Spinal cord (tissue), 10 donors: ENCODE data around the gene GCSAM. TPM values are rescaled to one million over a fixed set of nuclear protein-coding genes. Genes with fewer than 3 reads are reported as not detected.

Experiments used
- DNase-seq, 6 donors: peaks; one replicate each; pipeline versions ENCODE4 v3.0.0 to v3.0.0-alpha.2; 2013 to 2015; ENCODE audit warnings: low spot score in 6 of 6, low read depth in 4 of 6
- H3K27ac ChIP-seq: one replicate; pipeline ENCODE4 v1.5.1; 2013; ENCODE audit warnings: low read depth, low read length, control low read depth
- H3K27me3 ChIP-seq: one replicate; pipeline ENCODE4 v1.6.1; 2013; ENCODE audit warnings: low read length; ENCODE audit not compliant: control insufficient read depth, insufficient read depth
- H3K36me3 ChIP-seq: one replicate; pipeline ENCODE4 v1.6.1; 2013; ENCODE audit warnings: low read length; ENCODE audit not compliant: control insufficient read depth, insufficient read depth
- H3K4me1 ChIP-seq: one replicate; pipeline ENCODE4 v1.6.1; 2013; ENCODE audit warnings: low read length; ENCODE audit not compliant: control insufficient read depth, insufficient read depth
- H3K4me3 ChIP-seq: one replicate; pipeline ENCODE4 v1.5.1; 2013; ENCODE audit warnings: low read depth, low read length, control low read depth
- H3K9me3 ChIP-seq: one replicate; pipeline ENCODE4 v1.6.1; 2013; ENCODE audit warnings: low read length; ENCODE audit not compliant: control insufficient read depth, insufficient read depth
- WGBS: methylation state at CpG from one replicate; pipeline ENCODE4 v1.1.5; 2013; ENCODE audit warnings: missing lambda C conversion rate; ENCODE audit not compliant: insufficient coverage; 5-methylcytosine and 5-hydroxymethylcytosine counted together
- polyA plus RNA-seq, 2 donors: library from polyadenylated mRNA; unstranded; fragments of 120-200 nt; gene quantifications; one replicate each; pipeline ENCODE4 v1.2.1, GENCODE V29; 2013; ENCODE audit not compliant: insufficient read length in 2 of 2
- total RNA-seq, 2 donors: library from RNA; depleted of rRNA in 1 of 2; stranded (reverse); fragments of 120-200 nt in 1 of 2; fragments of >200 nt in 1 of 2; gene quantifications; one replicate each; pipeline versions ENCODE4 v1.2.3 to v1.2.4, GENCODE V29; 2013 to 2014
- donor health status: healthy.

Gene GCSAM
- total and polyA plus RNA-seq, 4 donors: 0.17 to 1.2 (median 0.35) TPM; not detected in 1

DNA sequence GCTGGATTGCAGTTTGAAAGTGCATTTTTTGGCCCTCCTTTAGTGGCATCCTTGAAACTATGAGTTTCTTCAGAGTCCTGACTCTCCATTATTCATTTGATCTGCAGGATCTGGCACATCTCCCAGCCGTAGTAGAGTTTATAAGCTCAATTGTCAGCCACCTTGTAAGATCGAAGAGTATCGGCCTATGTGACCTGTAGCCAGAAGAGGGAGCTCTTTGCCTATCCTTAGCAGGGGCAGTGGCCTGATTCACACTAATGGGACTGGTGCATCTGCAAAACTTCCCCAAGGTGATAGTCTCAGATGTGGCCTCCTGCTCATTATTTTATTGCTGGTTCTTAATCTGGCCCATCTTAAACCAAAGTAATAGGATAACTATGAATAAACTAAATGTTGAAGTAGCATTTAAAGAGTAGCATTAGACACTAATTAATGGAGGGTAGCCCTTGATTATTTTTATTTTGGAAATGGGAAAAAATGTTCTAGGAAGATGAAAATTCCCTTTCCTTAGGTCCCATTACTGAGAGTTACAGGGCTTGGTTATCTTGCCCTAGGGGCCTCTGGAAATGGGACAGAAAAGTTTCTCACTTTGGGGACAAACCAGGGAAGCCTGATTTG is 21.2 kb downstream of the GCSAM start:
- no peaks in the 10 kb centered on the region for H3K9me3 ChIP-seq
- peak in 3 of 6 donors; percentile 25 to 79 (median 60) for DNase-seq

DNA sequence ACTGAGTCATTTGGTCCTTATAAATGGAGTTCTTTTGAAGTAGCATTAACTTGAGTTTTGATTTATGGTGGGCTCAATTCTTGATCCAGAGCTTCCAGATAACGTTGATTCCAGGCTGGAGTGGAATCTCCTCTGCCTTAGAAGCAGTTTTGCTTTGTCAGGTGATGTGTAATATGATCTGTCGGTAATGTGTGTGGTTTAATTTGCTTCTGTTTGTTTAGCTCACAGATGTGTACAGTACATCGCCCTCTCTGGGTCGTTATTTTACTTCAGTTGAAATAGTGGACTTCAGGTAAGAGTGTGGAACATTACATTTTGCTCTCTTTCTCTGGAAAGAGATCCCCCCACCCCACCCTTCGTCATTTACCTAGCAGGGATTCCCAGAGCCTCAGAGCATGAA is 23.7 kb downstream of the GCSAM start:
- Histone ChIP-seq H3K4me3 (no peak overlapping the region), H3K4me1 (no peaks in the 10 kb centered on the region), H3K9me3 (no peaks in the 10 kb centered on the region), H3K27ac (no peak overlapping the region), H3K36me3 (no peaks in the 10 kb centered on the region), H3K27me3 (no peaks in the 10 kb centered on the region)
- WGBS: 69% methylated on average over 2 of the region's 5 CpGs
- DNase-seq: no peak

More for the DNA sequence above, 21.2 kb downstream of the GCSAM start:
- H3K4me3 ChIP-seq: no peak overlapping the region
- no peaks in the 10 kb centered on the region for H3K36me3 ChIP-seq
- 26% methylated on average over 3 of the region's 3 CpGs for WGBS
- H3K27ac ChIP-seq: no peak overlapping the region
- H3K27me3 ChIP-seq: no peaks in the 10 kb centered on the region
- H3K4me1 ChIP-seq: peaks cover 11% of the 10 kb centered on the region

DNA sequence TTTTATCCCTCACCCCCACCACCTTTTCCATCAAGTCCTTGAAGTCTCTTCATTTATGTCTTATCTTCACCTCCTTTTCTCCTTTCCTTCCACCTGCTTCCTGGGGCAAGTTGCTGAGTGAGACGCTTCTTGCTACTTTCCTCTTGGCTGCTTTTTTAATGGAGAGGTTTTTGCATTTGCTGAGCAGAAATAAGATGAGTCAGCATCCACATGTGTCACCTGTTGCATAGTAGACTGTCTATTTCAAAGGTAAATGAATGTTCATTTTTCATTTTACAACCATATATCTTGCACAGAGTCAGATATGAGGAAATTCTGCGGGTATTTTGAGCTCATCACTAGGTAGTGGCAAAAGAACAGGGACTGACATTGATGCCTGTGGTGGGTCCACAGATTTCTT is 28.3 kb downstream of the GCSAM start:
- no peak for DNase-seq
- Histone ChIP-seq H3K9me3 (no peaks in the 10 kb centered on the region), H3K4me3 (no peak overlapping the region), H3K27me3 (no peaks in the 10 kb centered on the region), H3K4me1 (no peaks in the 10 kb centered on the region), H3K36me3 (no peaks in the 10 kb centered on the region), H3K27ac (no peak overlapping the region)
- WGBS: no CpG with 5 or more reads among the region's 2 CpGs

DNA sequence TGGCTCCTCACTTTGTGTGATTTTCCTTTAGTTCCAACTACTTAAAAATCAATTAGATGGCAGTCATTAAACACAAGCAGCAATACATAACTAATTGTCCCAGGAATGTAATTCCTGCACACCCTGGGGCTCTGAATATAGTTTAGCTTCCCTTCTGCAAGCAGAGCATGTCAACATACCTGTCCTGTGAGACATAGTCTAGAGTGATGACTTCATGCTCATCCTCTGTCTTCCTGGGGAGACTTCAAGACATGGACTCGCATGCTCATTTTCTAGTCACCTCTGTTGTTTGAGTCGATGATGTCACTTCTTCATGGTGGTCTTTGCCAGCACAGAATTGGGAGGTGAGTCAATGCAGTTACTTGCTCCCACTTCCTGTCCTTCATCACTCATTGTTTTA is 31.1 kb downstream of the GCSAM start:
- Histone ChIP-seq H3K27me3 (no peaks in the 10 kb centered on the region), H3K9me3 (no peaks in the 10 kb centered on the region), H3K4me3 (no peak overlapping the region), H3K4me1 (no peaks in the 10 kb centered on the region), H3K36me3 (no peaks in the 10 kb centered on the region), H3K27ac (no peak overlapping the region)
- 80% methylated on average over 1 of the region's 2 CpGs for WGBS
- DNase-seq: peak in 1 of 6 donors; percentile 84

DNA sequence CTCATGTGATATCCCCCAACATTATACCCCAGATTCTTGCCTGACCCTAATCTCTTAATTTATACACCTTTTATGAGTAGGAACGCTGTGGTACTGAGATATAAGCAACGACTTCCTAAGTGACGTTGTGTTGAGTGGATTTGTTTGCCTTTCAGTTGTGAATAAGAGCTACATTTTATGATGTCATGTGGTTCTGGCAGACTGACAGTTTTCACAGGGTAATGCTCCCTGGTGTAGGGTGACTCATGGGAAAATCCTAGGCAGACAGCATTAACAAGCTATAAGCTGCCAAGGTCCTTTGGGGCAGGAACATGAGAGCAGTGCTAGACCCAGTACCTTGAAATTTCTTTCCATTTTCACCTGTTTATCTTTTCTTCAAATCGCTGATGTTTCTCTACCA is 35.7 kb downstream of the GCSAM start:
- Histone ChIP-seq H3K36me3 (no peaks in the 10 kb centered on the region), H3K4me3 (no peak overlapping the region)
- WGBS: 93% methylated on average over 3 of the region's 4 CpGs

DNA sequence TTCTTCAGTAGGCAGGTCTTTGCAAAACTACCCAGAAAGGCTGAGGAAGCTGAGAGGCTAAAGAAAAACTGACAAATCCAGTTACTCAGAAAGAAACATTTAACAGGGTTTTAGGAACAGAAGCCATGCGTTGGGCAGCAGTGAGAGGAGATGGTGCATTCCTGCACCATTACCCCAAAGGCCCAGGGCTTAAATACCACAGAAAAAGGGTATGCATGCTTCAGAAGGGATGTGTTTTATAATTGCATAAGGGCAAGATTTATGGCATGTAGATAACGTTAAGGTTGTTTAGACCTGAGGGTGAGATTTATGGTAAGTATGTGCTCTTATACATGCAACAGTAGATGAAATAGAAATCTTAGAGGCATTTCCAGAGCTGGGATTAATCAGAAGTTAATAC is 36.9 kb downstream of the GCSAM start:
- WGBS: 67% methylated on average over 1 of the region's 2 CpGs

More for the DNA sequence above, 35.7 kb downstream of the GCSAM start:
- DNase-seq: no peak
- Histone ChIP-seq H3K27ac (no peak overlapping the region), H3K4me1 (no peaks in the 10 kb centered on the region), H3K9me3 (no peaks in the 10 kb centered on the region), H3K27me3 (no peaks in the 10 kb centered on the region)

DNA sequence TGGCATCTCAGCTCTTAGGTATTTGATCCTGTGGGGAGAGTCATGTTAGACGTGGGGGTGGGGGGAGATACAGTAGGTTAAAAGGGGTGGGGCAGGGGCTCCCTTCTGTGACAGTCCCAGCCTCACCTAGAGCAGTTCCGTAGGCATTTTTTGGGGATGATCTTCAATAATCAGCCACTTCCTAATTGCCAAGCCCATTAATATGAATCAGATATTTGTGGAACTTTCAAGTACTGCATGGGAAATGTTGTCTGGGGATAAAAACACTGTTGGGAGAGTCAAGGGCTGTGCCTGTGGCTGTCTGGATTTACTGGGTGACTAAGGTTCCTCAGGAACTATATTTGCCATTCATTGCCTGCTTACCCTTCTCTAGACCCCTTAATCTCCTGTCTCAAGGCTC is 37.3 kb downstream of the GCSAM start:
- Histone ChIP-seq H3K27ac (no peak overlapping the region), H3K27me3 (no peaks in the 10 kb centered on the region)
- DNase-seq: no peak

More for the DNA sequence above, 36.9 kb downstream of the GCSAM start:
- no peak overlapping the region for H3K4me3 ChIP-seq
- no peaks in the 10 kb centered on the region for H3K36me3 ChIP-seq
- H3K27ac ChIP-seq: no peak overlapping the region
- H3K27me3 ChIP-seq: no peaks in the 10 kb centered on the region
- H3K4me1 ChIP-seq: no peaks in the 10 kb centered on the region
- DNase-seq: no peak
- no peaks in the 10 kb centered on the region for H3K9me3 ChIP-seq

DNA sequence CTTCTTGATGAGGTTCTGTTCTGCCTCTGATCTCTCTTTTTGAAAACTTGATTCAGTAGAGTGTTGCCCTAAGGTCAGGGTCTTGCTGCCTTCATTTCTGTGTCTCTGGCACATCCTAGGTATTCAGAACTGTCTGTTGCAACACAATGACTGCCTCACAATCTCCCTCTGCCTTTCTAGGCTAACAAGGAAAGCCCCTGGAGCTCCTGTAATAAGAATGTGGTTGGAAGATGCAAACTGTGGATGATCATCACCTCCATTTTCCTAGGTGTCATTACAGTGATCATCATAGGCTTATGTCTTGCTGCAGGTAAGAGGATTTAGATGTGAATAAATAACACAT is 39.9 kb downstream of the GCSAM start:
- no peaks in the 10 kb centered on the region for H3K36me3 ChIP-seq
- no peaks in the 10 kb centered on the region for H3K4me1 ChIP-seq
- no peak overlapping the region for H3K4me3 ChIP-seq
- H3K9me3 ChIP-seq: no peaks in the 10 kb centered on the region
- no peak overlapping the region for H3K27ac ChIP-seq
- no peak for DNase-seq
- H3K27me3 ChIP-seq: no peaks in the 10 kb centered on the region

More for the DNA sequence above, 37.3 kb downstream of the GCSAM start:
- Histone ChIP-seq H3K9me3 (no peaks in the 10 kb centered on the region), H3K4me1 (no peaks in the 10 kb centered on the region), H3K4me3 (no peak overlapping the region), H3K36me3 (no peaks in the 10 kb centered on the region)
- no CpG with 5 or more reads among the region's 2 CpGs for WGBS

DNA sequence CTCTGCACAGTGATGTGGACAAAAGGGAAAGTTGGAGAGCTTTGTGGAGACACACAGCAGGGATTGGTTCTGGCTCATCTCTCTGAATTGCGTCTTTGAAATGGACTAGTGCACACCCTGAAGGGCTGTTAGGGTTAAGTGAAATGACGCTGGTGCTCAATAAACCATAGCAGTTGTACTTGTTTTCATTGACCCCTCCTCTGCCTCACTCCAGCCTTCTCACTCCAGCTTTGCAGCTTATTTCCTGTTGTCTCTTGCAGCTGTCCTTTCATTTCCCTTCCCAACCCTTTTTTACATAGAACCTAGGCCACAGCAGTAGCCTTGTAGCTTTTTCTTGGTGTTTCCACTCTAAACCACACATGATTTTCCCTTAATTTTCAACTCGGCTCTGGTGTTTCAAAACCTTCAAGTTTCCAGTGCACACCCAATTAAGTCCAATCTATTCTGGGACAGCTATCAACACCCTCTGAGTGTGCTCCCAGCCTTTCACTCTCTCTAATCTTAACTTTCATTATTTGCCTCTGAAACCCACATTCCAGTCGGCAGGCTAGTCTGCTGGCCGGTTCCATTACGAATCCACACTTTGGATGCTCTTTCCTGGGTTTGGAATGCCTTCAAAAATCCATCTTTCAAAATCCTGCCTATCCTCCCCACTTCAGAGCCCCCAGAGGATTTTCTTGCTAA is 40.4 kb downstream of the GCSAM start:
- Histone ChIP-seq H3K36me3 (no peaks in the 10 kb centered on the region), H3K4me3 (no peak overlapping the region), H3K27ac (no peak overlapping the region), H3K27me3 (no peaks in the 10 kb centered on the region), H3K4me1 (no peaks in the 10 kb centered on the region), H3K9me3 (no peaks in the 10 kb centered on the region)
- DNase-seq: no peak
- 31% methylated on average over 4 of the region's 6 CpGs for WGBS

DNA sequence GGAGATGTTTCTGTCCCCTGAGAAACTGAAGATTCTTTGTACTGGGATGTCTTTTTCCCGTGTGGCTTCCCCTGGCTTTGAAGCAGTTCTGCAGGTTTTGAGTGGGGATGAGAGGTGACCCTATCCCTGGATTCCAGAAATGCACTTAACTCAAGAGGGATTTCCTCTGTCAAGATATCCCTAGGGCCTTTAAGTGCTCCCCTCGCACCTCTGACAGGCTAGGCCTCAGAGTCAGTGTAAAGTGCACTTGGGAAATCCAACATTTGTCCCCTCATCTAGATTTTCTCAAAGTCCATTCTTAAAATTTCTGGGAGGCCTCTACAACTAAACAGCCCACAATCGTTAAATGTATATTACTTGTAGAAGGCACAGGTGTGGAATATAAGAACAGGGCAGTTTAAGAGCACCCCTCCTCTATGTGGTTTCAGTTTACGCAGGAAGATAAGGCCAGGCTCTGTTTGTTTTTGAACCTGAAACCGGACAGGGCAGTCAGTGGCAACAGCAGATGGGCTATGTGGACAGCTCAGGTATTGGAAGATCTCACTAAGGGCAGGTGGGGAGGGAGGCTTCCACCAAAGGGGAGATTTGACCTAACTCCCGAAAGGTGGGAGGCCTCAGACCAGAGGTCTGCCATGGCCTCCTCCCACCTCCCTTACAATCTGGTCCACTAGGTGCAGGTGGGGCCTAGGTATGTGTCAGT is 42.0 kb downstream of the GCSAM start:
- Histone ChIP-seq H3K4me3 (no peak overlapping the region), H3K27me3 (peaks cover 12% of the 10 kb centered on the region), H3K9me3 (no peaks in the 10 kb centered on the region), H3K36me3 (no peaks in the 10 kb centered on the region), H3K27ac (no peak overlapping the region), H3K4me1 (peaks cover 9% of the 10 kb centered on the region)
- WGBS: 79% methylated on average over 3 of the region's 6 CpGs
- no peak for DNase-seq
